HL-60 (cell line): ENCODE results near the gene PCSK4.
A peak's percentile ranks its signal among the peaks of the same experiment; 100 is the strongest.

ENCODE experiments used
- DNase-seq, 2 experiments: peaks; one replicate each; pipeline ENCODE4 v3.0.0-alpha.2; 2010 to 2020; ENCODE audit warnings: low read depth in 1 of 2, low spot score in 1 of 2
- H3K27ac ChIP-seq: fragments of 250-450 bp; sonication (Bioruptor Pico); replicated peaks from 2 replicates; pipeline ENCODE4 v1.5.1; 2020; ENCODE audit warnings: mild to moderate bottlenecking, moderate library complexity
- H3K27me3 ChIP-seq: fragments of 250-450 bp; sonication (Bioruptor Pico); 2 replicates; pipeline ENCODE4 v1.5.1; 2021; ENCODE audit warnings: mild to moderate bottlenecking, moderate library complexity; ENCODE audit not compliant: insufficient read depth, poor library complexity, severe bottlenecking
- H3K4me3 ChIP-seq: replicated peaks from 2 replicates; pipeline ENCODE4 v1.5.1; 2011; ENCODE audit warnings: mild to moderate bottlenecking, control low read depth, low read length; ENCODE audit not compliant: insufficient read depth
- GABPA ChIP-seq: IDR thresholded peaks from 2 replicates; pipeline ENCODE4 v1.6.1; 2012; ENCODE audit warnings: low read depth
- POLR2AphosphoS5 ChIP-seq: IDR thresholded peaks from 2 replicates; pipeline ENCODE4 v1.6.1; 2012; ENCODE audit warnings: low read depth
- SPI1 ChIP-seq: IDR thresholded peaks from 2 replicates; pipeline ENCODE4 v1.6.1; 2012; ENCODE audit warnings: low read depth, mild to moderate bottlenecking, borderline replicate concordance
- TF ChIP-seq, protein P1 (sequence below): IDR thresholded peaks from one replicate; pipeline ENCODE4 v1.5.1; 2011; ENCODE audit warnings: low read length, control low read depth, inconsistent platforms; ENCODE audit not compliant: insufficient read depth
- TF ChIP-seq, protein P2 (sequence below): IDR thresholded peaks from 2 replicates; pipeline ENCODE4 v1.6.1; 2012; ENCODE audit warnings: low read depth; ENCODE audit not compliant: insufficient replicate concordance

Gene PCSK4

GRCh38 chr19:1445185-1445931, 44.8 kb downstream of the PCSK4 start:
- Histone ChIP-seq H3K4me3 (no peak overlapping the region; the same call in 1 of the 2 replicates), H3K27me3 (peaks cover 34% of the 10 kb centered on the region), H3K27ac (no peak overlapping the region)
- TF ChIP-seq, protein P1, sequence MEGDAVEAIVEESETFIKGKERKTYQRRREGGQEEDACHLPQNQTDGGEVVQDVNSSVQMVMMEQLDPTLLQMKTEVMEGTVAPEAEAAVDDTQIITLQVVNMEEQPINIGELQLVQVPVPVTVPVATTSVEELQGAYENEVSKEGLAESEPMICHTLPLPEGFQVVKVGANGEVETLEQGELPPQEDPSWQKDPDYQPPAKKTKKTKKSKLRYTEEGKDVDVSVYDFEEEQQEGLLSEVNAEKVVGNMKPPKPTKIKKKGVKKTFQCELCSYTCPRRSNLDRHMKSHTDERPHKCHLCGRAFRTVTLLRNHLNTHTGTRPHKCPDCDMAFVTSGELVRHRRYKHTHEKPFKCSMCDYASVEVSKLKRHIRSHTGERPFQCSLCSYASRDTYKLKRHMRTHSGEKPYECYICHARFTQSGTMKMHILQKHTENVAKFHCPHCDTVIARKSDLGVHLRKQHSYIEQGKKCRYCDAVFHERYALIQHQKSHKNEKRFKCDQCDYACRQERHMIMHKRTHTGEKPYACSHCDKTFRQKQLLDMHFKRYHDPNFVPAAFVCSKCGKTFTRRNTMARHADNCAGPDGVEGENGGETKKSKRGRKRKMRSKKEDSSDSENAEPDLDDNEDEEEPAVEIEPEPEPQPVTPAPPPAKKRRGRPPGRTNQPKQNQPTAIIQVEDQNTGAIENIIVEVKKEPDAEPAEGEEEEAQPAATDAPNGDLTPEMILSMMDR, result peak; percentile 41
- TF ChIP-seq, protein P2, sequence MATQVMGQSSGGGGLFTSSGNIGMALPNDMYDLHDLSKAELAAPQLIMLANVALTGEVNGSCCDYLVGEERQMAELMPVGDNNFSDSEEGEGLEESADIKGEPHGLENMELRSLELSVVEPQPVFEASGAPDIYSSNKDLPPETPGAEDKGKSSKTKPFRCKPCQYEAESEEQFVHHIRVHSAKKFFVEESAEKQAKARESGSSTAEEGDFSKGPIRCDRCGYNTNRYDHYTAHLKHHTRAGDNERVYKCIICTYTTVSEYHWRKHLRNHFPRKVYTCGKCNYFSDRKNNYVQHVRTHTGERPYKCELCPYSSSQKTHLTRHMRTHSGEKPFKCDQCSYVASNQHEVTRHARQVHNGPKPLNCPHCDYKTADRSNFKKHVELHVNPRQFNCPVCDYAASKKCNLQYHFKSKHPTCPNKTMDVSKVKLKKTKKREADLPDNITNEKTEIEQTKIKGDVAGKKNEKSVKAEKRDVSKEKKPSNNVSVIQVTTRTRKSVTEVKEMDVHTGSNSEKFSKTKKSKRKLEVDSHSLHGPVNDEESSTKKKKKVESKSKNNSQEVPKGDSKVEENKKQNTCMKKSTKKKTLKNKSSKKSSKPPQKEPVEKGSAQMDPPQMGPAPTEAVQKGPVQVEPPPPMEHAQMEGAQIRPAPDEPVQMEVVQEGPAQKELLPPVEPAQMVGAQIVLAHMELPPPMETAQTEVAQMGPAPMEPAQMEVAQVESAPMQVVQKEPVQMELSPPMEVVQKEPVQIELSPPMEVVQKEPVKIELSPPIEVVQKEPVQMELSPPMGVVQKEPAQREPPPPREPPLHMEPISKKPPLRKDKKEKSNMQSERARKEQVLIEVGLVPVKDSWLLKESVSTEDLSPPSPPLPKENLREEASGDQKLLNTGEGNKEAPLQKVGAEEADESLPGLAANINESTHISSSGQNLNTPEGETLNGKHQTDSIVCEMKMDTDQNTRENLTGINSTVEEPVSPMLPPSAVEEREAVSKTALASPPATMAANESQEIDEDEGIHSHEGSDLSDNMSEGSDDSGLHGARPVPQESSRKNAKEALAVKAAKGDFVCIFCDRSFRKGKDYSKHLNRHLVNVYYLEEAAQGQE, result no peak
- peak in 1 of 2 experiments; percentile 50 for DNase-seq

DNA sequence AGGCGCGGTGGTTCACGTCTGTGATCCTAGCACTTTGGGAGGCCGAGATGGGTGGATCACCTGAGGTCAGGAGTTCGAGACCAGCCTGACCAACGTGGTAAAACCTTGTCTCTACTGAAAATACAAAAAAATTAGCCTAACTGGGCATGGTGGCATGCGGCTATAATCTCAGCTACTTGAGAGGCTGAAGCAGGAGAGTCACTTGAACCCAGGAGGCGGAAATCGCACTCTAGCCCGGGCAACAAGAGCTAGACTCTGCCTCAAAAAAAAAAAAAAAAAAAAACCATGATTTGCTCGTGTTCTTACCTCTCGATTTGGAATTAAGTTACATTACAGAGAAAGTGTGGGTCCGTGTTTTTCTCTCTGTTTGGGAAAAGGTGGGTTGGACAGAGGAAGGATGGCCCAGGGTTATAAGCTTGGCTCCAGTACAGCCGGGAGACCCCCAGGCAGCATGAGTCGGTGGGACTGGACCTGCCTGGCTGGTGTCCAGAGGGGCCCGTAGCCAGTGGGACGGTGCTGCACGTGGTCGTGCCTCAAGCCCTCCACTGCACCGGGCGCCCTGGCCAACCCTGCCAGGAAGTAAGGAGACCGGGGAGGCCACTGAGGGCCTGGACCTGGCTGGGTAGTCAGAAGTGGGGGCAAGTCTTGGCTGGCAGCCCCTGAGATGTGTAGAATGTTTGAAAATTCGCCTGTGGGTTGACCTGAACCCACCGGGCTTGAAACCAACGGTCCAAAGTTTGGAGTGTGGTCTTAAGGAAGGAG, 48.3 kb downstream of the PCSK4 start:
- no peak overlapping the region for H3K27ac ChIP-seq
- TF ChIP-seq POLR2AphosphoS5 (0 out of 2 replicates have a peak, but pooled peaks have one; percentile 16), GABPA (no peak)
- DNase-seq, result no peak
- H3K27me3 ChIP-seq, result peaks cover 7% of the 10 kb centered on the region
- no peak overlapping the region for H3K4me3 ChIP-seq

DNA sequence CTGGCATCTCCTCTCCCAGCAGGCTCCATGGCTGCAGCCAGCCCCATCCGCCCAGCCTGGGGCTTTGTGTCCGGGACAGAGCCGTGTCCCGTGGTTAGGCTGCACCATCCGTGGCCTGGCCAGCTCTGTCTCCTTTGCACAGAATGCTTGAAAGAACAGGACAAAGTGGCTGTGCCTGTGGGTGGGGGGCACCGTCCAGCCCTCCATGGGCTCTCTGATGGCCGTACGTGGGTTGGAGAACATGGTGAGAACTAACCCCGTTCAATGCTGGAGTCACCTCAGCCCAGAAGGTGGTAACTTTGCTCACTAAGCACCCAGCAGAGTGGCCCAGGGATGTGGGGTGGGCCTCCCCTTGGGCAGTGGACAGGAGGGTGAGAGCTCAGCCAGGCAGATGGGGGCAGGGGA, 49.1 kb downstream of the PCSK4 start:
- DNase-seq, result no peak
- Histone ChIP-seq H3K27ac (no peak overlapping the region), H3K4me3 (no peak overlapping the region)

More for the DNA sequence above, 49.1 kb downstream of the PCSK4 start:
- TF ChIP-seq, protein P2, result no peak
- TF ChIP-seq GABPA (no peak), SPI1 (no peak), POLR2AphosphoS5 (no peak)
- TF ChIP-seq, protein P1, result no peak
- H3K27me3 ChIP-seq, result peaks cover 4% of the 10 kb centered on the region
